Occipital lobe (tissue), 2 donors: ENCODE results near the gene PALD1. TPM values are rescaled to one million over a fixed set of nuclear protein-coding genes. Genes with fewer than 3 reads are reported as not detected.
A peak's percentile ranks its signal among the peaks of the same experiment; 100 is the strongest.

ENCODE experiments used
- DNase-seq: peaks from one replicate; lab custom pipeline; 2025; lab: John Stamatoyannopoulos, UW
- total RNA-seq: library from RNA; depleted of rRNA; stranded (reverse); fragments of >200 nt; gene quantifications from one replicate; pipeline ENCODE4 v1.2.3, GENCODE V29; 2014

PALD1 gene
- total RNA-seq, 1 donor from 2014 or later = 8.9 TPM

GRCh38 chr10:70504521-70505358 is 26.2 kb downstream of the PALD1 start:
- DNase-seq = no peak

GRCh38 chr10:70505908-70506307 is 27.3 kb downstream of the PALD1 start:
- DNase-seq = no peak

DNA sequence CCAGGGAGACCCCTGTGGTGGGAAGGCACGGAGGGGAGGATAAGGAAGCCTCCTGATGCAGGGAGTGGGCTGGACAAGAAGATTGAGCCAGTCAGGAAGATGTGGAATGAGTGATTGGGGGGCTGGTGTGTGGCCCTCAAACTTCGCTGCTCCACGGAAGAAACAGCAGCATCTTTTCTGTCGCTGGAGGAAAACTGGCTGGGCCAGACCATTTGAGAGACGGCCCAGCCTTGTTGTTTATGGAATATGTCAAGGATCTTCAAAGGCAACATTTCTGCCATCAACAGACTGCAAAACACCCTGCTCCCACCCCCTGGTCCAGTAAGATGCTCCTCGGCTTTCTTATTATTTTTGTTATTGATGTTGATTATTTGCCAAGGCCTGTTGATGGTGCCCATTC is 29.4 kb downstream of the PALD1 start:
- no peak for DNase-seq

DNA sequence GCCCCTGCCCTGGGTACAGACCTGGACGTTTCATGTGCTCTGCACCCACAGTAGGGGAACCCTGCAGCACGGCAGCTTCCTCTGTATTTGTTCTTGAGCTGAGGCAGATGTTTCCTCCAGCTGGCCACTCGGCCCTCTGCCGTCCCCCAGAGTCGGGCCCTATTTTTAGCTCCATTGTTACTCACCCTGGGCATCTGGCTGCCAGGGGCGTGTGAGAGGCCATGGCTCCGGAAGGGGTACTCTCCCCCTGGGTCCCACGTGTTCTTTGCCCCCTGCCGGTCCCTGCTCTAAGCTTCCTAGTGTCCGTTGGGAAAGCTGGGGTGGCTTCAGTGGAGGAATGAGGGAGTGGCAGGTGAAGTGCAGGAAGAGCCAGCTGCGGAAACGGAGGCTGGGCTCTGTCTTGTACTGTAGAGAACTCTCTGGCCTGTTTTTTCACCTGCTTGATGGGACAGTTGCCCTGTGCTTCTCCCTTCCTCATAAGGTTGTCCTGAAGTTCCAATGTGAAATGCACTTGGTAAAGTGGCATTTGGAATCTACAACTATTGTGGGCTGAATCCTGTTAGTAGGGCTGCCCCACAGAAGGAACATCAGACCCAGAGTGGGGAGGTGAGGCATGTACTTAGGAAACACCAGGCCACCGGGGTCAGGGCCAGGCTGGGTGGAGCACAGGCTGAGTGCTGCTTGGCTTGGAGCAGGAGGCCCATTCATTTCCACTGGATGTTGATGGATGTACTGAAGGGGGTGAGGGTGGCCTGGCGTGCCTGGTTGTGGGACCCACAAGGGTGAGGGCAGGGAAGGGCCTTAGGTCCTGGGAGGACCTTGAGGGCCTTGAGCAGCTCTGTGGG is 30.6 kb downstream of the PALD1 start:
- DNase-seq = peak; percentile 15

DNA sequence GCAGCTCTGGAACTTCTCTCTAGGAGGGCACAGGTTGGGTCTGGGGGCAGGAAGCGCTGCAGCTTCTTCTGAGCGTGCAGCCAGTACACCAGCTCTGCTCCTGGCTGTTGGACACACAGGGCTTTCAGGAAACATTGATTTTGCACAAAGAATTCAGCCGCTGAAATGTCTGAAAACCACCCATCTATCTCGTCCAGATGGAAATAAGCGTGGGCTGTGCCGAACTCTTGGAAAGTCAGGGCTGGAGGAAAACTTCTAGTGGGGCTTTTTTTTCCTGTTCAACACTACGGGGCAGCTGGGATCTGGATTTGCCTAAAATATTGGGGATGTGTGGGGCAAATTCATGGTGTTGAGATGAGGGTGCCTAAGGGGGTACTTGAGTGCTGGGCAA is 31.2 kb downstream of the PALD1 start:
- no peak for DNase-seq

GRCh38 chr10:70510453-70510852 is 31.9 kb downstream of the PALD1 start:
- no peak for DNase-seq

DNA sequence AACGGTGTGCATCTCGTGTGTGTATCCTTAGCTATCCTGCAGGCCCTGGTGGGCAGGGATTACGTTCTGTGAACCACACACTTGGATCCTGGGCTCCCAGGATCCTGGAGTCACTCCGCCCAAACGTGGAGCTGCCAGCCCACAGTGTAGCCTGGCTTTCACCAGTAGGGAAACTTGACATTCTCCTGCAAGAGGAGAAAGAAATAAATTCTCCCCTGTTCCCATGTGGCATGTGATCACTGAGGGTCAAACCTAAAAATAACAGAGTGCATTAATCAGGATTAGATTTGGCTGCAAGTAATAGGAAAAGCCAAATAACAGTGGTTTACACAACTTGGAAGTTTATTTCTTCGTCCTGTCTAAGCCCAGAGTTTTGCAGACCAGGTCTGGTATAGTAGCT is 32.3 kb downstream of the PALD1 start:
- DNase-seq = no peak

GRCh38 chr10:70512149-70512639 is 33.6 kb downstream of the PALD1 start:
- DNase-seq = no peak

GRCh38 chr10:70513848-70514309 is 35.3 kb downstream of the PALD1 start:
- DNase-seq = no peak

DNA sequence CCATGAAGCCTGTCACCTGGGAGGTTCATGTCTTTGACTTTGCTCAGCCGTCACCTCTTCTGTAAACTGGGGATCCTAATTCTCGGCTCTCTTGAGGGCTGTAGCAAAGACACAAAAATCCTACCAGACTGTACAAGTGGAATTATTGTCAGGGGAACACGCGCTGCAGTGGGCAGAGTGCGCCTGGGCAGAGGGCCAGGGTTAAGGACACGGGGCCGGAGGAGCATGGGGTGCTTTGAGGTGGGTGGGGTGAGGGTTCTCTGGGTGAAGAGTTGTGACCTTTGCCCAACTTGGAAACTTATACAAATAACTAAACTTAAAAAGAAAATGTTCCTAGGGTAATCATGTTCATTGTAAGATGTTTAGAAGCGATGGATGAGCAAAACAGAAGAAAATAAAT is 36.0 kb downstream of the PALD1 start:
- no peak for DNase-seq

GRCh38 chr10:70515035-70515667 is 36.6 kb downstream of the PALD1 start:
- DNase-seq = no peak

DNA sequence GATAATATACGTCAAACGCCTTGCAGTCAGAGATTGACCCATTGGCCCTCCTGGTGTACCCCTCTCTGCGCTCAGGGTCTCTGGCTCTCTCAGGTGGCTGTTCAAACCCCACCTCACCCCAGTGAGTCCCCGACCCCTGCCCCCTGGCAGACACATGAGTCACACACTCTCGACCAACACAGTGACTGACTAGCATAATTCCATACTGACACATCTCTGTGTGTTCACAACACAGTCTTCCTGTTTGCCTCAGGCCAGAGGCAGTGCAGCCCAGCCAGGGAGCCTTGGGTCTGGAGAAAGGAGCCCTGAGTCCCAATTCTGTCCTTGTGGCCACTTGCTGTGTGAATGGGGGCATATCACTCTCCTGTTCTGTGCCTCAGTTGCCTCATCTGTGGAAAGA is 40.1 kb downstream of the PALD1 start:
- DNase-seq = no peak

DNA sequence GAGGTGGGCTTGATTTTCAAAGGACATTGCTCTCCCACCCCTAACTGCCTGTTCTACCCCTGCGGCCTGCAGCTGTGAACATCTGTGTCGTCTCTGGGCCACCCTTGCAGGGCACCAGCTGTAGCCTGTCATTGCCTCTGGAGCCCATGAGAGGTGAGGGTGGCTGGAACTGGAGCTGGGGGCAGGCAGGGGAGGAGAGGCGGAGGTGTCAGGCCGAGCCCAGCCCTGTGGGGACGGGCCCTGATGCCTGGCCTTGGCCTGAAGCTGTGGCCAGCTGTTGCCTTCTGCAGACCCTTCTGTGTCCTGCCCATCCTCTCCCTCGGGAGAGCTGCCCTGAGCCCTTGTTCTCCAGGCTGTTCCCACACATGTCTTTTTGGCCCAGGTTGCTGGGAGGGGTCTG is 44.5 kb downstream of the PALD1 start:
- no peak for DNase-seq

DNA sequence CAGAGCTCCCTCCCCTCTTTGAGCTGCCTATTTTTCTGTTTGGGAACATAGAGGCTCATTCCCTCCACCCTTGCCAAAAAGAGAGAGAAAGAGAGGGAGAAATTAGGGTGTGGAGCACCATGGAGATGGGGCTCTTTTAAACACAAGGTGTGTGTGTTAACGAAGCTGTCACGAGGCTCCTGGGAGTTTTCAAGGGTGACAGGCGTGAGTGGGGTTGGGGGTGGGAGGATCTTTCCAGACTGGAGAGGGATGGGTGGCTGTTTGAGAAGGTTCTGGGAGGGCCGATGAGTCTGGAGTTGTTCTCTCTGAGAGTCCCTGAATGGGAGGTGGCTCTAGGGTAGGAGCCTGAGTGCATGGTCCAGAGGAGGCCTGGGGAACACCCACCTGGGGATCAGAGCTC is 45.0 kb downstream of the PALD1 start:
- no peak for DNase-seq

DNA sequence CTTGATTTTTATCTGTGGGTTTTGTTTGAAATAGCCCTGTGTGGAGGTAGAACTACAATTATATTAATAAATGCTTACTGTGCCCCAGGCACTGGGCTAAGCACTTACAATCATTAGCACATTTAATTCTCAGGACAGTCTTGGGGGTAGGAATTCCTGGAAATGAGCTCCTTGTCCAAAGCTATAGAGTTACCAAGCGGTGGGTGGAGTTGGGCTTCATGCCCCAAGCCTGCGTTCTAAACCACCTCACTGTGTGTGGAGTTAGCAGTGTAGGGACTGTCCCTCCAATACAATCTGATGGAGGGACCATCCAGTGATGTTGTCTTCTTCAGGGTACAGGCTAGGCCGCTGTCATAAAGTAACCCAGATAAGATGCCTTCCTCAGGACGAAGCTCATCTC is 49.7 kb downstream of the PALD1 start:
- no peak for DNase-seq

DNA sequence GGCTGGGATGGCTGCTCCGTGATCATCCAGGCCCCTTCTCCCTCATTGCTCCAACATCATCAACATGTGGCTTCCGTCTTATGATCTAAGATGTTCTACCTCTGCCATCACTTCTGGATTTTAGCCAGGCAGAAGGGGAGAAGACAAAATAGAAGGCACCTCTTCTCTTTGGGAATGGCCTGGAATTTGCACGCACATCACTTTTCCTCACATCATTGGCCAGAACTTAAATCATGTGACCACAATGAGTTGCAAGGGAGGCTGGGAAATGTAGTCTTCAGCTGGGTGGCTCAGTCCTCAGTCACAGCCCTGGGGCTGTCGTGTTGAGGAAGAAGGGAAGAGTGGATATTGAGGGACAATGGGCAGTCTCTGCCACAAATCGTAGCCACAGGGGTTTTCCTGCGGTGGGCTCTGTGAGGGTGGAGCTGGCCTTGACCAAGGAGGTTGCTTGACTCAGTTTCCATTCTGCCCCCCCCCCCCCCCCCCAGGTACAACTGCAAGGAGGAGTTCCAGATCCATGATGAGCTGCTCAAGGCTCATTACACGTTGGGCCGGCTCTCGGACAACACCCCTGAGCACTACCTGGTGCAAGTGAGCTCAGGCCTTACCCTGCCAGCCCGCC is 50.3 kb downstream of the PALD1 start:
- no peak for DNase-seq

- DNase-seq = no peak
Observed at GRCh38 chr10:70529848-70530247, 51.3 kb downstream of the PALD1 start.

DNA sequence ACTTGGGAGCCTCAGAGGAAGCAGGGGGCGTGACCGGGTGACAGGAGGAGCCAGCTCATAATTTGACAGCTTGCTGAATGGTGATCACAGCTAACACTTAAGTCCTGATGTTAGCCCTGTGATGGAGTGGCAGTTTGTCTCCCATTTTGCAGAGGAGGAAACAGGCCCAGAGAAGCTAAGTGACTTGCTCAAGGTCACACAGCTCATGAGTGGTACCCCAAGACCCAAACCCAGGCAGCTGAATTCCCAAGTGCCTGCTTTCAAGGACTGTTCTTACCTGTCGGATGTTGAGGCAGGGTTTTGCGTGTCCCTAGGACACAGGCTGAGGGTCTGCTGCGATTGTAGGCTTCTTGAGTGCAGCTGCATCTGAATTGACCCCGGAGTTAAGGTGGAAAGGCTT is 51.7 kb downstream of the PALD1 start:
- no peak for DNase-seq

DNA sequence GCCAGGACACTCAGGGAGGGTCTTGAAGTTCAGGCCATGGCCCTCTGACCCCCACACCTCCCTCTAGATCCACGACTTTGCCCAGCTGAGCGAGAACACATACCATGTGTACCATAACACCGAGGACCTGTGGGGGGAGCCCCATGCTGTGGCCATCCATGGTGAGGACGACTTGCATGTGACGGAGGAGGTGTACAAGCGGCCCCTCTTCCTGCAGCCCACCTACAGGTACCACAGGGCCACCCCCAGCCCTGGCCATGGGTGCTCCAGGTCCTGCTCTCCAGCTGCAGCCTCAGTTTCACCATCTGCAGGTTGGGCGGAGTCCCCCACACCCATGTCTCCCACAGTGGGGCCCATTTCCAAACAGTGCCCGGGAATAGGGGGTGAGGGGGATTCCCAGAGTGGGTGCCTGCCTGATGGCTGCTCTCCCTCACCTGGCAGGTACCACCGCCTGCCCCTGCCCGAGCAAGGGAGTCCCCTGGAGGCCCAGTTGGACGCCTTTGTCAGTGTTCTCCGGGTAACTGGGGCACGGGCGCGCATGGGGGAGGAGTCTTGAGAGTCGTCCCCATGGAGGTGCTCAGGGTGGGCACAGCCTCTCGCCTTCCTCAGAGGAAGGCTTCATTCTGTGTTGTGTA is 54.1 kb downstream of the PALD1 start:
- DNase-seq = no peak

DNA sequence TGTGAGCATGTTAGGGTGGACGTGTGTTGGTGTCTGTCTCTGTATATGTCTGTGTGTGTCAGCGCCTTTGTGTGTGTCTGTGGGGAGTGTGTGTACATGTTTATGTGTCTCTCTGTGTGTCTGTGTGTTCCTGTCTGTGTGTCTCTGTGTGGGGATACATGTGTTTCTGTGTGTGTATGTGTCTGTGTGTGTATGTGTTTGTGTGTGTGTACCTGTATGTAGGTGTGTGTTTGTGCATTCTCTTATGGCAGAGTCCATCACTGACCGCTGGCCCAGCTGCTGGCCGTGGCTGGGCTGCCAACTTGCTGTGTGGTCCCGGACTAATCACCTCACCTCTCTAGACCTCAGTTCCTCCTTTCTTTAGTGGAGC is 54.6 kb downstream of the PALD1 start:
- no peak for DNase-seq

GRCh38 chr10:70534281-70534680 is 55.7 kb downstream of the PALD1 start:
- no peak for DNase-seq
